ENCODE measurements around the gene SLC35A1. TPM values are rescaled to one million over a fixed set of nuclear protein-coding genes. Genes with fewer than 3 reads are reported as not detected.

SLC35A1 gene
- total RNA-seq, 2 donors from 2014 or later = 10.4 to 10.9 TPM

DNA sequence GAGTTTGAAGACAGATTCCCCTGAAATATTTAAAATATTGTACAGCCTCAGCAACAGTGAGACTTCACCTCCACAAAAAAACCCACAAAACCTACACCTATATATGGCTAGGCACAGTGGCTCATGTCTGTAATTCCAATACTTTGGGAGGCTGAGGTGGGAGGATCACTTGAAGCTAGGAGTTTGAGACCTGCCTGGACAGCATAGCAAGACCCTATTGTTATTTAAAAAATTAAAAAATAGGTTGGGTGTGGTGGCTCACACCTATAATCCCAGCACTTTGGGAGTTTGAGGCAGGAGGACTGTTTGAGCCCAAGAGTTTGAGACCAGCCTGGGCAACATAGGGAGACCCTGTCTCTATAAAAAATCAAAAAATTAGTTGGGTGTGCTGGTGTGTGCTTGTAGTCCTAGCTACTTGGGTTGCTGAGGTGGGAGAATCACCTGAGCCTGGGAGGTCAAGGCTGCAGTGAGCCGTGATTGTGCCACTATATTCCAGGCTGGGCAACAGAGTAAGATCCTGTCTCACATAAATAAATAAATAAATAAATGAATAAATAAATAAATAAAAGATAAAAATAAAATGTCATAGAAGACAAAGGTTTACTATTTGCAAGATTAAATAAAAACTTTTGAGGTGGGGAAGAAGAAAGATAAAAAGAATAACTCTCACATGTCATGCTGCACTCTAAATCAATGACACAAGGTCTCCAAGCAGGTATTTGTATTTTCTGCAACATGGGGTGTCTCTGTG is 65.9 kb downstream of the SLC35A1 start:
- H3K27ac Mint-ChIP-seq = no peak overlapping the region
- peaks cover 60% of the 10 kb centered on the region for H3K36me3 Mint-ChIP-seq (ENCODE audit: low read depth)
- DNase-seq = no peak
- H3K9me3 Mint-ChIP-seq = peaks cover 14% of the 10 kb centered on the region
- no peaks in the 10 kb centered on the region for H3K4me1 Mint-ChIP-seq
- TF ChIP-seq, protein P1, sequence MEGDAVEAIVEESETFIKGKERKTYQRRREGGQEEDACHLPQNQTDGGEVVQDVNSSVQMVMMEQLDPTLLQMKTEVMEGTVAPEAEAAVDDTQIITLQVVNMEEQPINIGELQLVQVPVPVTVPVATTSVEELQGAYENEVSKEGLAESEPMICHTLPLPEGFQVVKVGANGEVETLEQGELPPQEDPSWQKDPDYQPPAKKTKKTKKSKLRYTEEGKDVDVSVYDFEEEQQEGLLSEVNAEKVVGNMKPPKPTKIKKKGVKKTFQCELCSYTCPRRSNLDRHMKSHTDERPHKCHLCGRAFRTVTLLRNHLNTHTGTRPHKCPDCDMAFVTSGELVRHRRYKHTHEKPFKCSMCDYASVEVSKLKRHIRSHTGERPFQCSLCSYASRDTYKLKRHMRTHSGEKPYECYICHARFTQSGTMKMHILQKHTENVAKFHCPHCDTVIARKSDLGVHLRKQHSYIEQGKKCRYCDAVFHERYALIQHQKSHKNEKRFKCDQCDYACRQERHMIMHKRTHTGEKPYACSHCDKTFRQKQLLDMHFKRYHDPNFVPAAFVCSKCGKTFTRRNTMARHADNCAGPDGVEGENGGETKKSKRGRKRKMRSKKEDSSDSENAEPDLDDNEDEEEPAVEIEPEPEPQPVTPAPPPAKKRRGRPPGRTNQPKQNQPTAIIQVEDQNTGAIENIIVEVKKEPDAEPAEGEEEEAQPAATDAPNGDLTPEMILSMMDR (conservative IDR thresholded peaks at IDR 0.05) = no peak
- Histone ChIP-seq H3K9me3 (ENCODE audit: control insufficient read depth, low read length) (peaks cover 32% of the 10 kb centered on the region), H3K27me3 (ENCODE audit: control insufficient read depth, insufficient read depth, low read length, poor library complexity, severe bottlenecking) (no peaks in the 10 kb centered on the region), H3K36me3 (ENCODE audit: control insufficient read depth, insufficient read depth, low read length) (peaks cover 86% of the 10 kb centered on the region), H3K27ac (ENCODE audit: low read depth, low read length) (no peak overlapping the region), H3K4me1 (ENCODE audit: control insufficient read depth, insufficient read depth, low read length) (no peaks in the 10 kb centered on the region), H3K9ac (ENCODE audit: extremely low read depth, low read length, poor library complexity, severe bottlenecking) (no peak overlapping the region), H3K4me3 (ENCODE audit: low read length) (no peak overlapping the region)
- H3K4me3 Mint-ChIP-seq = no peak overlapping the region
- H3K27me3 Mint-ChIP-seq (ENCODE audit: insufficient read depth) = no peaks in the 10 kb centered on the region
- WGBS, 2 experiments (ENCODE audit: insufficient coverage in 1 of 2, insufficient read length in 1 of 2) = 83% methylated on average over 1 of the region's 1 CpG; no CpG with 5 or more reads in 1 of the 2 experiments

DNA sequence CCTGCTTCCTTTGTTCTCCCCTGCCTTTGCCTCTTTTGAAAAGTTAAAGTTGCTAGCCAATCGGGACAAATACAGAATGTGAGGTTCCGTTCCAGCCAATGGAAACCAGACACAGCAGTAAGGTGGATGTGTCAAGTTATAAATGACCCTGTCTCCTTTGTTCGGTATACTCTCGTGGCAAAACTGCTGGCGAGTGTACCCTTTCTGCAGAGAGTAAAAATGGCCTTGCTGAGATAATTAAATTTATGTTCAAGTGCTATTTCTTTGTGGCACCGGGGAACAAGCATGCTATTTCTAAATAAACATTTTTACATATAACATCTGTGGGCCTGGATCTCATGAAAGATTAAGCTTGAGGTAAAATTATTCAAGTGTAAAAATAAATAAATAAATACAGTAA is 66.8 kb downstream of the SLC35A1 start:
- no peak overlapping the region for H3K27ac Mint-ChIP-seq
- 95 to 100% methylated on average over 2 to 5 of the region's 6 CpGs for WGBS, 2 experiments (ENCODE audit: insufficient coverage in 1 of 2, insufficient read length in 1 of 2)
- peaks cover 14% of the 10 kb centered on the region for H3K9me3 Mint-ChIP-seq
- H3K27me3 ChIP-seq (ENCODE audit: control insufficient read depth, insufficient read depth, low read length, poor library complexity, severe bottlenecking) = no peaks in the 10 kb centered on the region
- H3K27me3 Mint-ChIP-seq (ENCODE audit: insufficient read depth) = no peaks in the 10 kb centered on the region
- H3K4me1 ChIP-seq (ENCODE audit: control insufficient read depth, insufficient read depth, low read length) = no peaks in the 10 kb centered on the region
- H3K9me3 ChIP-seq (ENCODE audit: control insufficient read depth, low read length) = peaks cover 32% of the 10 kb centered on the region
- no peak for DNase-seq
- no peak overlapping the region for H3K9ac ChIP-seq (ENCODE audit: extremely low read depth, low read length, poor library complexity, severe bottlenecking)
- H3K36me3 ChIP-seq (ENCODE audit: control insufficient read depth, insufficient read depth, low read length) = peaks cover 81% of the 10 kb centered on the region
- H3K4me3 ChIP-seq (ENCODE audit: low read length) = no peak overlapping the region
- H3K27ac ChIP-seq (ENCODE audit: low read depth, low read length) = no peak overlapping the region
- H3K4me1 Mint-ChIP-seq = no peaks in the 10 kb centered on the region
- H3K4me3 Mint-ChIP-seq = no peak overlapping the region
- peaks cover 64% of the 10 kb centered on the region for H3K36me3 Mint-ChIP-seq (ENCODE audit: low read depth)
- TF ChIP-seq, protein P1 (conservative IDR thresholded peaks at IDR 0.05) = no peak

DNA sequence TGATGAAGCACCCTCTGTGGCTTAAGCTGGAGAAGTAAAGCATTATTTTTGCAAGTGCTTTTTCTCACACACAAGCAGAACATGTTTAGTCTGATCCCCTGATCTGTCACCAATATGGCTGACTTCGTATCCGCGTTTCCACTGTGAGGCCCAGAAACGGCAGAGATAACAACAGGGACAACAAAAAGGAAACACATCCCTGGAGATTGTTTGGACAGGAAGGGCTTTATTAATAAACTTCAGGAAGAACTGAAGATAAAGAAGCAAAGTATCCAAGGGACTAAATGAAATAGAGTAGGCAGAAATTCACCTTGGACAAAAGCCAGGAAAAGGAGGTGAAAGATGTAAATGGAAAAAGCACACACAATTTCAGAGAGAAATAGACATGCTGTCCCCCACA is 67.8 kb downstream of the SLC35A1 start:
- Histone ChIP-seq H3K27me3 (ENCODE audit: control insufficient read depth, insufficient read depth, low read length, poor library complexity, severe bottlenecking) (no peaks in the 10 kb centered on the region), H3K36me3 (ENCODE audit: control insufficient read depth, insufficient read depth, low read length) (peaks cover 81% of the 10 kb centered on the region), H3K4me3 (ENCODE audit: low read length) (peak overlapping the region; percentile 35), H3K4me1 (ENCODE audit: control insufficient read depth, insufficient read depth, low read length) (no peaks in the 10 kb centered on the region), H3K9ac (ENCODE audit: extremely low read depth, low read length, poor library complexity, severe bottlenecking) (no peak overlapping the region), H3K9me3 (ENCODE audit: control insufficient read depth, low read length) (peaks cover 32% of the 10 kb centered on the region), H3K27ac (ENCODE audit: low read depth, low read length) (no peak overlapping the region)
- no peak for DNase-seq
- TF ChIP-seq, protein P1 (conservative IDR thresholded peaks at IDR 0.05) = no peak
- 96 to 100% methylated on average over 1 to 4 of the region's 4 CpGs for WGBS, 2 experiments (ENCODE audit: insufficient coverage in 1 of 2, insufficient read length in 1 of 2)
- no peak overlapping the region for H3K4me3 Mint-ChIP-seq
- no peaks in the 10 kb centered on the region for H3K4me1 Mint-ChIP-seq
- no peak overlapping the region for H3K27ac Mint-ChIP-seq
- peaks cover 70% of the 10 kb centered on the region for H3K36me3 Mint-ChIP-seq (ENCODE audit: low read depth)
- peaks cover 14% of the 10 kb centered on the region for H3K9me3 Mint-ChIP-seq
- no peaks in the 10 kb centered on the region for H3K27me3 Mint-ChIP-seq (ENCODE audit: insufficient read depth)
